ENCODE results near the gene RCL1. TPM values are rescaled to one million over a fixed set of nuclear protein-coding genes. Genes with fewer than 3 reads are reported as not detected.

The RCL1 gene
- total RNA-seq, 4 donors from 2014 or later: 13.4 to 19.1 (median 14.9) TPM

DNA sequence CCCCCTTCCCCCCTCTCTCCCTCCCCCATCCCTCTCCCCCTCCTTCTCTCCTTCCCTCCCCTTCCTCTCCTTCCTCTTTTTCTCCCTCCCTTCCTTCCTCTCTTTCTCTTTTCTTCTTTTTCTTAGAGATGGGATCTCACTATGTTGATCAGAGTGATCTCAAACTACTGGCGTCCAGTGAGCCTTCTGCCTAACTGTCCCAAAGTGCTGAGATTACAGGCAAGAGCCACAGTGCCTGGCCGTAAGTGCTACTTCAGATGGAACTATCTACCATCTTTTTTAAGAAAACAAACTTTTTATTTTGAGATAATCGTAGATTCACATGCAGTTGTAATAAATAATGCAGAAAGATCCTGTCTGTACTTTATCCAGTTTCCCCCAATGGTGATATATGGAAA is 6.3 kb downstream of the RCL1 start:
- TF ChIP-seq POLR2A (IDR thresholded peaks at IDR 0.05; ENCODE audit: low read depth): no peak
- no peak for TF ChIP-seq POLR2AphosphoS5 (IDR thresholded peaks at IDR 0.05)
- TF ChIP-seq, protein P1, sequence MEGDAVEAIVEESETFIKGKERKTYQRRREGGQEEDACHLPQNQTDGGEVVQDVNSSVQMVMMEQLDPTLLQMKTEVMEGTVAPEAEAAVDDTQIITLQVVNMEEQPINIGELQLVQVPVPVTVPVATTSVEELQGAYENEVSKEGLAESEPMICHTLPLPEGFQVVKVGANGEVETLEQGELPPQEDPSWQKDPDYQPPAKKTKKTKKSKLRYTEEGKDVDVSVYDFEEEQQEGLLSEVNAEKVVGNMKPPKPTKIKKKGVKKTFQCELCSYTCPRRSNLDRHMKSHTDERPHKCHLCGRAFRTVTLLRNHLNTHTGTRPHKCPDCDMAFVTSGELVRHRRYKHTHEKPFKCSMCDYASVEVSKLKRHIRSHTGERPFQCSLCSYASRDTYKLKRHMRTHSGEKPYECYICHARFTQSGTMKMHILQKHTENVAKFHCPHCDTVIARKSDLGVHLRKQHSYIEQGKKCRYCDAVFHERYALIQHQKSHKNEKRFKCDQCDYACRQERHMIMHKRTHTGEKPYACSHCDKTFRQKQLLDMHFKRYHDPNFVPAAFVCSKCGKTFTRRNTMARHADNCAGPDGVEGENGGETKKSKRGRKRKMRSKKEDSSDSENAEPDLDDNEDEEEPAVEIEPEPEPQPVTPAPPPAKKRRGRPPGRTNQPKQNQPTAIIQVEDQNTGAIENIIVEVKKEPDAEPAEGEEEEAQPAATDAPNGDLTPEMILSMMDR (IDR thresholded peaks at IDR 0.05): no peak
- TF ChIP-seq EP300 (IDR thresholded peaks at IDR 0.05): no peak
- H3K36me3 ChIP-seq: no peaks in the 10 kb centered on the region
- no peak for DNase-seq (ENCODE audit: extremely low spot score)
- no peak overlapping the region for H3K27ac ChIP-seq (replicated peaks in 1 of 4)
- intact Hi-C loops (cut with DNase I): loop anchor here (5.0 to 10.0 kb wide), 3 partner anchors 37 to 1206 kb away; partner anchors contain the start of gene JAK2
- no peaks in the 10 kb centered on the region for H3K9me3 ChIP-seq
- H3K27me3 ChIP-seq: no peaks in the 10 kb centered on the region
- WGBS: 74% methylated on average over 3 of the region's 3 CpGs
- H3K4me3 ChIP-seq: no peak overlapping the region
- peaks cover 22 to 29% (median 27%) of the 10 kb centered on the region in 4 donors for H3K4me1 ChIP-seq

- DNase-seq (ENCODE audit: extremely low spot score): no peak
- TF ChIP-seq POLR2A (IDR thresholded peaks at IDR 0.05; ENCODE audit: low read depth): no peak
- TF ChIP-seq POLR2AphosphoS5 (IDR thresholded peaks at IDR 0.05): no peak
- TF ChIP-seq, protein P1 (IDR thresholded peaks at IDR 0.05): no peak
- no peak for TF ChIP-seq EP300 (IDR thresholded peaks at IDR 0.05)
- Histone ChIP-seq H3K27ac (replicated peaks in 1 of 4) (no peak overlapping the region), H3K27me3 (no peaks in the 10 kb centered on the region), H3K9me3 (no peaks in the 10 kb centered on the region), H3K4me3 (no peak overlapping the region), H3K36me3 (no peaks in the 10 kb centered on the region), H3K4me1 (peaks cover 20 to 24% (median 22%) of the 10 kb centered on the region in 4 donors)
- intact Hi-C loops (cut with DNase I): loop anchor here (5.0 to 10.0 kb wide), 3 partner anchors 37 to 1205 kb away; partner anchors contain the start of gene JAK2
- WGBS: 72% methylated on average over 3 of the region's 3 CpGs
Observed at GRCh38 chr9:4799775-4800174, 7.0 kb downstream of the RCL1 start.

- WGBS: 96% methylated on average over 6 of the region's 6 CpGs
- no peak for DNase-seq (ENCODE audit: extremely low spot score)
- intact Hi-C loops (cut with DNase I): no loop called here
- Histone ChIP-seq H3K36me3 (no peaks in the 10 kb centered on the region), H3K27me3 (no peaks in the 10 kb centered on the region), H3K27ac (replicated peaks in 1 of 4) (no peak overlapping the region), H3K9me3 (peaks cover 0 to 2% (median 0%) of the 10 kb centered on the region in 4 donors), H3K4me3 (no peak overlapping the region), H3K4me1 (peaks cover 18 to 24% (median 22%) of the 10 kb centered on the region in 4 donors)
- TF ChIP-seq EP300 (IDR thresholded peaks at IDR 0.05): no peak
- no peak for TF ChIP-seq POLR2AphosphoS5 (IDR thresholded peaks at IDR 0.05)
- TF ChIP-seq, protein P1 (IDR thresholded peaks at IDR 0.05): no peak
- no peak for TF ChIP-seq POLR2A (IDR thresholded peaks at IDR 0.05; ENCODE audit: low read depth)
Observed at GRCh38 chr9:4801156-4801555, 8.4 kb downstream of the RCL1 start.

DNA sequence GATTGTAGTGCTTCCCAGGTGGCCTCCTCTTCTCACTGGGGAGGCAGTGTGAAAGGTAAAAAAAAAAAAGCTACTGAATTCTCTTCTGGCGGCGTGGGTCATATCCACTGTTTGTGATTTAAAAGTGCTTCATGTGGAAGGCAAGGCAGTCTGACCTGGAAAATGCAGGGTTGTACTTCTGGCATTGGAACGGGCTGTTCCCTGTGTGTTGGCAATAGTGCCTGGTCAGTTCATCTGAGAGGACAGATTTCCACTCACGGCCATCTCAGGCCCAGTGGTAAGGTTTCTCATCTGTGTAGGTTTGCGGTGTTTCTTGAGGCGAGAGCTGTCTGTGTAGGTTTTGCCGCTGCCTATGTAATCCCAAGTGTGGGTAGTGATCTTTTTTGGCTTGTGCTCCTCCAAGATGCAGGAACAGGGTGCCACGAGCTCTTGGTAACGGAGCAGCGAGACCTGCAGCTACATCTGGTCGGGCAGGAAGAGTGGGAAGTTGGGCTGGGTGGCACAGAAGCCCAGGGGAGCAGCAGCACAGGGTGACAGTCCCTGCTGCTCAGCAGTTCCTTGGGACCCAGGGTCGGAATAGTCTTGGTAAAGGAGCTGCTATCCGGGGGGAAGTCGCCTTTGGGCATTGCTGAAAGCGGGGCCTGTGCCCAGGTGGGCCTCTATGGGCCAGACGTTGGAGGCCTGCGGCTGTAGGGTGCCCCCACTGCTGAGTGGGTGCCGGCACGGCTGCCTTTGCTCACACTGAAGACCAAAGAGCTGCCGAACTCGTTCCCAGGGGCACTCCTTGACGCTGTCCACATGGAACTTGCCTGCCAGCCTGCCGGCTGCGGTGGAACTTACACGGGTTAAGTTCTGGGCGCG is 11.2 kb downstream of the RCL1 start:
- intact Hi-C loops (cut with DNase I): no loop called here
- no peak overlapping the region for H3K4me3 ChIP-seq
- H3K36me3 ChIP-seq: no peaks in the 10 kb centered on the region
- no peak for DNase-seq (ENCODE audit: extremely low spot score)
- no peaks in the 10 kb centered on the region for H3K27me3 ChIP-seq
- peaks cover 0 to 13% (median 0%) of the 10 kb centered on the region in 4 donors for H3K9me3 ChIP-seq
- WGBS: 87% methylated on average over 20 of the region's 27 CpGs
- TF ChIP-seq POLR2AphosphoS5 (IDR thresholded peaks at IDR 0.05): no peak
- no peak for TF ChIP-seq POLR2A (IDR thresholded peaks at IDR 0.05; ENCODE audit: low read depth)
- TF ChIP-seq EP300 (IDR thresholded peaks at IDR 0.05): no peak
- TF ChIP-seq, protein P1 (IDR thresholded peaks at IDR 0.05): no peak
- H3K27ac ChIP-seq (replicated peaks in 1 of 4): no peak overlapping the region
- peaks cover 4 to 9% (median 8%) of the 10 kb centered on the region in 4 donors for H3K4me1 ChIP-seq
